Lung (tissue), 12 donors: ENCODE measurements around the gene EPHB1. TPM values are rescaled to one million over a fixed set of nuclear protein-coding genes. Genes with fewer than 3 reads are reported as not detected.
"Not testable (repeated sequence)": the region's sequence is repeated elsewhere in the genome, so short reads cannot be mapped to it uniquely, and the experiment has no call there.

Source experiments
- ATAC-seq: fragments of 200-7000 bp; cut with Tn5 transposase; one replicate; pipeline ENCODE4 v1.9.1; 2020; ENCODE audit warnings: moderate number of reproducible peaks; ENCODE audit not compliant: insufficient read depth, low FRiP score
- DNase-seq, 3 donors: peaks; one replicate each; pipeline ENCODE4 v3.0.0-alpha.2; 2013 to 2017
- H3K27ac ChIP-seq, 2 donors: one replicate each; pipeline ENCODE4 v1.5.1; 2013; ENCODE audit warnings: mild to moderate bottlenecking in 2 of 2, moderate library complexity in 2 of 2, control low read depth in 1 of 2, inconsistent platforms in 1 of 2, low read depth in 1 of 2, low read length in 1 of 2
- H3K27me3 ChIP-seq, 3 donors: one replicate each; pipeline ENCODE4 v1.5.1; 2013; ENCODE audit warnings: low read length in 2 of 3; ENCODE audit not compliant: control insufficient read depth in 3 of 3, insufficient read depth in 3 of 3
- H3K36me3 ChIP-seq, 4 donors: one replicate each; pipeline ENCODE4 v1.5.1; 2013; ENCODE audit warnings: low read length in 4 of 4, mild to moderate bottlenecking in 1 of 4, moderate library complexity in 1 of 4; ENCODE audit not compliant: control insufficient read depth in 4 of 4, insufficient read depth in 4 of 4
- H3K4me1 ChIP-seq, 5 donors: one replicate each; pipeline ENCODE4 v1.5.1; 2013; ENCODE audit warnings: low read length in 5 of 5, mild to moderate bottlenecking in 2 of 5, moderate library complexity in 1 of 5; ENCODE audit not compliant: control insufficient read depth in 5 of 5, insufficient read depth in 5 of 5
- H3K4me3 ChIP-seq: one replicate; pipeline ENCODE4 v1.5.1; 2013; ENCODE audit warnings: mild to moderate bottlenecking, control low read depth, moderate library complexity
- H3K9ac ChIP-seq, 2 donors: one replicate each; pipeline ENCODE4 v1.5.1; 2013; ENCODE audit warnings: low read length in 2 of 2, control low read depth in 1 of 2; ENCODE audit not compliant: insufficient read depth in 1 of 2
- H3K9me3 ChIP-seq, 4 donors: one replicate each; pipeline ENCODE4 v1.5.1; 2013; ENCODE audit warnings: low read length in 3 of 4, mild to moderate bottlenecking in 1 of 4, moderate library complexity in 1 of 4; ENCODE audit not compliant: control insufficient read depth in 4 of 4, insufficient read depth in 3 of 4
- WGBS, 2 donors: extraction: QIAGEN DNeasy Blood & Tissue Kit; methylation state at CpG; one replicate each; pipeline ENCODE4 v1.1.7; 2013; 5-methylcytosine and 5-hydroxymethylcytosine counted together
- polyA plus RNA-seq, 2 donors: library from polyadenylated mRNA; stranded (reverse); fragments of 200-250 nt; gene quantifications; one replicate each; pipeline ENCODE4 v1.2.1, GENCODE V29; 2013
- total RNA-seq, 2 donors: library from RNA; depleted of rRNA in 1 of 2; stranded (reverse); fragments of >200 nt in 1 of 2; gene quantifications; one replicate each; pipeline ENCODE4 v1.2.1, GENCODE V29; 2014 to 2021
- TF ChIP-seq, protein P1 (sequence below): IDR thresholded peaks from 2 replicates; pipeline ENCODE4 v1.5.1; 2012; ENCODE audit warnings: mild to moderate bottlenecking; ENCODE audit errors: control extremely low read depth, extremely low read depth
- donor health status: control.
- donor health status: control.
- donor health status: Bipolar disorder and iron deficiency.
- donor health status: healthy.
- donor health status: DM: yes; HTN: yes; CAD: no.

Gene EPHB1
- total and polyA plus RNA-seq, 4 donors, result 0.30 to 6.3 (median 2.1) TPM

DNA sequence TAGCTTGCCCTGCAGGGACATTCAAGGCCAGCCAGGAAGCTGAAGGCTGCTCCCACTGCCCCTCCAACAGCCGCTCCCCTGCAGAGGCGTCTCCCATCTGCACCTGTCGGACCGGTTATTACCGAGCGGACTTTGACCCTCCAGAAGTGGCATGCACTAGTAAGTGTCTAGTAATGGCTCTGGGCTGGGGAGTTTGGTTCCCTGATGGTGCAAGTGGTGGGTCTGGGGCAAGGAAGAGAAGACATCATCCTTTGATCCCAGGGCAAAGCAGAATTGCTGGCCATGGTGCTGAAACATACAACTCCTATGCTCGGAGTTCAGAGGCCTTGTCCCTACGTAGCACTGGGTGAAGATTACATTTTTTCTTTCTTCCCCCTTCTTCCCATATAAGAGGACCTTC is 311.4 kb downstream of the EPHB1 start:
- Histone ChIP-seq H3K9me3 (peaks cover 0 to 3% (median 0%) of the 10 kb centered on the region in 4 donors), H3K4me1 (no peaks in the 10 kb centered on the region), H3K36me3 (no peaks in the 10 kb centered on the region), H3K27ac (no peak overlapping the region), H3K4me3 (no peak overlapping the region), H3K27me3 (no peaks in the 10 kb centered on the region), H3K9ac (no peak overlapping the region)
- 60 to 63% methylated on average over 8 of the region's 8 CpGs for WGBS, 2 donors
- ATAC-seq (no peak), DNase-seq (peak; percentile 54 to 78 (median 58))
- TF ChIP-seq, protein P1, sequence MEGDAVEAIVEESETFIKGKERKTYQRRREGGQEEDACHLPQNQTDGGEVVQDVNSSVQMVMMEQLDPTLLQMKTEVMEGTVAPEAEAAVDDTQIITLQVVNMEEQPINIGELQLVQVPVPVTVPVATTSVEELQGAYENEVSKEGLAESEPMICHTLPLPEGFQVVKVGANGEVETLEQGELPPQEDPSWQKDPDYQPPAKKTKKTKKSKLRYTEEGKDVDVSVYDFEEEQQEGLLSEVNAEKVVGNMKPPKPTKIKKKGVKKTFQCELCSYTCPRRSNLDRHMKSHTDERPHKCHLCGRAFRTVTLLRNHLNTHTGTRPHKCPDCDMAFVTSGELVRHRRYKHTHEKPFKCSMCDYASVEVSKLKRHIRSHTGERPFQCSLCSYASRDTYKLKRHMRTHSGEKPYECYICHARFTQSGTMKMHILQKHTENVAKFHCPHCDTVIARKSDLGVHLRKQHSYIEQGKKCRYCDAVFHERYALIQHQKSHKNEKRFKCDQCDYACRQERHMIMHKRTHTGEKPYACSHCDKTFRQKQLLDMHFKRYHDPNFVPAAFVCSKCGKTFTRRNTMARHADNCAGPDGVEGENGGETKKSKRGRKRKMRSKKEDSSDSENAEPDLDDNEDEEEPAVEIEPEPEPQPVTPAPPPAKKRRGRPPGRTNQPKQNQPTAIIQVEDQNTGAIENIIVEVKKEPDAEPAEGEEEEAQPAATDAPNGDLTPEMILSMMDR, result no peak

DNA sequence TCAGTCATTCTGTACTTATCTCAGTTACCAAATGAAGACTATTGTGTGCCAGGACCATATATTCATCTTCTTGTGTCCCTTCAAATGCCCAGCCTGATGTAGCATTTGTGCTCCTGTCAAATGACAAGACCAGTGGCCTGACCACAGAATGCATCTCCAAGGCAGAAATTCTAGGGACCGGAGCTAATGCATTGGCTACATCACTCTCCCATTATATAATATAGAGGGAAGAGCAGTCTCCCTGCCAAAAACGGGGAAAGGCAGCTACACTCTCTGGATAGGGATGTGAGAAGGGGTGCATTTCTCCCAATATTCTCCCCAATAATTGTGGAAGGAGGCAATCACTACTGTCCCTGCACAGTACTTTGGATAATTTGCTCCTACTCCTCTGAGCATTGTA is 312.0 kb downstream of the EPHB1 start:
- no peaks in the 10 kb centered on the region for H3K27me3 ChIP-seq
- no peak overlapping the region for H3K4me3 ChIP-seq
- H3K36me3 ChIP-seq, result no peaks in the 10 kb centered on the region
- no peak overlapping the region for H3K27ac ChIP-seq
- WGBS, 2 donors, result 78 to 90% methylated on average over 2 of the region's 2 CpGs
- no peaks in the 10 kb centered on the region for H3K4me1 ChIP-seq
- no peak for ATAC-seq
- peaks cover 0 to 3% (median 0%) of the 10 kb centered on the region in 4 donors for H3K9me3 ChIP-seq
- H3K9ac ChIP-seq, result no peak overlapping the region
- TF ChIP-seq, protein P1, result no peak
- DNase-seq, result no peak

DNA sequence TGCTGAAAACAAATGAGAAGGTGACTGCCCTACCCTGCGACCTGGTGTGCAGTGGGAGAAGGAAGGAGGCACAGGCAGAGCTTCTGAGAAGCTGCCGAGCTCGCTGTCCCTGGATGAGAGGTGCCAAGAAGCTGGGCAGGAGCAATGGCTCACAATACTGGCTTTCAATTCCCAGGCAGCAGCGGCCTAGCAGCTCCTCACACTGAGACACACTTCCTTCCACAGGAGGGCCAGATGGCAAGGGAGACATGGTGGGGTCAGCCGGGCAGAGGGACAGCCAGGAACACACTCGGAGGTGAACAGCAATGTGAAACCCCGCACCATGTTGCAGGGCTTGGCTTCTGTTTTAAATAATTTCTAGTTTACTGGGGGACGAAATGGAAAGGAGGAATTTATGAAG is 314.6 kb downstream of the EPHB1 start:
- peaks cover 0 to 3% (median 0%) of the 10 kb centered on the region in 4 donors for H3K9me3 ChIP-seq
- H3K4me1 ChIP-seq, result no peaks in the 10 kb centered on the region
- 70 to 79% methylated on average over 8 of the region's 8 CpGs for WGBS, 2 donors
- no peak overlapping the region for H3K4me3 ChIP-seq
- no peaks in the 10 kb centered on the region for H3K27me3 ChIP-seq
- H3K36me3 ChIP-seq, result no peaks in the 10 kb centered on the region
- TF ChIP-seq, protein P1, result no peak
- no peak overlapping the region for H3K27ac ChIP-seq
- DNase-seq (no peak), ATAC-seq (no peak)
- no peak overlapping the region for H3K9ac ChIP-seq

DNA sequence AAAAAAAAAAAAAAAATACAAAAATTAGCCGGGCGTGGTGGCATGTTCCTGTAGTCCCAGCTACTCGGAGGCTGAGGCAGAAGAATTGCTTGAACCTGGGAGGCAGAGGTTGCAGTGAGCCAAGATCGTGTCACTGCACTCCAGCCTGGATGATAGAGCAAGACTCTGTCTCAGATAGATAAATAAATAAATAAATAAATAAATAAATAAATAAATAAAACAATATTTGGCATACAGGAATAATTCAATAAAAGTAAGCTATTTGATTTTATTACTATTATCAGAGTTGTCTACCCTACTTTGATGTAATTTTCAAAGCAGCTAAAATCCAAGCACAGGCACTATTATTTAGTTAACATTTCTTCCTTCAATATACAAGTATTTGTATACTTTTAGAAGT is 319.5 kb downstream of the EPHB1 start:
- H3K27me3 ChIP-seq, DNase-seq, ATAC-seq, H3K9ac ChIP-seq, H3K27ac ChIP-seq, H3K36me3 ChIP-seq, H3K4me1 ChIP-seq, H3K9me3 ChIP-seq, H3K4me3 ChIP-seq: not testable (repeated sequence)
- 83 to 91% methylated on average over 4 of the region's 4 CpGs for WGBS, 2 donors
